H1 (cell line): ENCODE measurements around the gene ASTL. TPM values are rescaled to one million over a fixed set of nuclear protein-coding genes. Genes with fewer than 3 reads are reported as not detected.

Experiments
- CTCF ChIA-PET: fragments of 300-600 bp; sonication (Branson Sonifier 250); formaldehyde crosslinking; loops from one replicate; lab custom pipeline; 2021; ENCODE audit not compliant: partially characterized antibody; lab: Charles Lee
- POLR2A ChIA-PET: fragments of 300-600 bp; sonication (Branson Sonifier 250); formaldehyde crosslinking; loops from one replicate; lab custom pipeline; 2021; ENCODE audit warnings: inconsistent platforms; ENCODE audit not compliant: partially characterized antibody; lab: Charles Lee
- DNase-seq, 2 experiments: peaks; one replicate each; pipeline versions ENCODE4 v3.0.0 to v3.0.0-alpha.2; 2010 to 2022; ENCODE audit warnings: low spot score in 2 of 2, low read depth in 1 of 2, mixed read lengths in 1 of 2
- FAIRE-seq: peaks from 2 replicates; lab custom pipeline; 2011; peaks lifted over from hg19 to GRCh38; lab: Jason Lieb, UNC
- H2AFZ ChIP-seq: 2 replicates; pipeline ENCODE4 v1.8.1; 2012; ENCODE audit warnings: low read length, inconsistent platforms
- H2AK5ac ChIP-seq: 2 replicates; pipeline ENCODE4 v1.6.1; 2013; ENCODE audit warnings: low read depth, low read length
- H2BK120ac ChIP-seq: replicated peaks from 2 replicates; pipeline ENCODE3; 2013; ENCODE audit warnings: low read depth, low read length, inconsistent platforms
- H2BK12ac ChIP-seq: 2 replicates; pipeline ENCODE4 v1.6.1; 2013; ENCODE audit warnings: low read depth, low read length
- H2BK15ac ChIP-seq: 2 replicates; pipeline ENCODE4 v1.6.1; 2013; ENCODE audit warnings: low read length
- H2BK20ac ChIP-seq: 2 replicates; pipeline ENCODE4 v1.6.1; 2013; ENCODE audit warnings: low read length
- H2BK5ac ChIP-seq: 2 replicates; pipeline ENCODE4 v1.6.1; 2013; ENCODE audit warnings: low read depth, low read length
- H3K14ac ChIP-seq: 2 replicates; pipeline ENCODE4 v1.6.1; 2013; ENCODE audit warnings: inconsistent platforms; ENCODE audit not compliant: insufficient read length
- H3K18ac ChIP-seq: 2 replicates; pipeline ENCODE4 v1.6.1; 2013; ENCODE audit warnings: low read length; ENCODE audit errors: extremely low read depth
- H3K23ac ChIP-seq: 2 replicates; pipeline ENCODE4 v1.6.1; 2013; ENCODE audit warnings: inconsistent platforms; ENCODE audit not compliant: insufficient read length
- H3K23me2 ChIP-seq: 2 replicates; pipeline ENCODE4 v1.6.1; 2013; ENCODE audit warnings: low read depth, low read length
- H3K27ac ChIP-seq: 2 replicates; pipeline ENCODE4 v1.6.1; 2011; ENCODE audit warnings: low read depth, low read length, inconsistent platforms
- H3K27me3 ChIP-seq, 4 experiments: replicated peaks in 1 of 4; 1 replicate in 1 of 4; 2 replicates in 3 of 4; pipeline versions ENCODE4 v1.6.1 to v1.8.1; 2011 to 2013; ENCODE audit warnings: low read length in 3 of 4, mild to moderate bottlenecking in 3 of 4, inconsistent platforms in 2 of 4, mixed read lengths in 2 of 4, moderate library complexity in 1 of 4; ENCODE audit not compliant: control insufficient read depth in 3 of 4, insufficient read depth in 3 of 4; ENCODE audit errors: extremely low read depth in 1 of 4
- H3K36me3 ChIP-seq, 4 experiments: 2 replicates each; pipeline versions ENCODE4 v1.6.1 to v1.8.1; 2011 to 2013; ENCODE audit warnings: mild to moderate bottlenecking in 4 of 4, low read length in 3 of 4, moderate library complexity in 2 of 4, control low read depth in 1 of 4, inconsistent platforms in 1 of 4; ENCODE audit not compliant: insufficient read depth in 4 of 4, control insufficient read depth in 2 of 4
- H3K4ac ChIP-seq: replicated peaks from 2 replicates; pipeline ENCODE3; 2013; ENCODE audit warnings: low read length, low read depth, mixed read lengths, inconsistent platforms; ENCODE audit not compliant: insufficient read length
- H3K4me1 ChIP-seq, 4 experiments: replicated peaks in 1 of 4; 1 replicate in 1 of 4; 2 replicates in 3 of 4; pipeline versions ENCODE4 v1.6.1 to v1.8.1; 2011 to 2013; ENCODE audit warnings: low read length in 3 of 4, inconsistent platforms in 2 of 4, mixed read lengths in 1 of 4; ENCODE audit not compliant: insufficient read depth in 4 of 4, control insufficient read depth in 3 of 4
- H3K4me2 ChIP-seq, 2 experiments: 2 replicates each; pipeline versions ENCODE4 v1.6.1 to v1.8.1; 2011 to 2013; ENCODE audit warnings: low read depth in 2 of 2, low read length in 2 of 2, control low read depth in 1 of 2, inconsistent platforms in 1 of 2, mild to moderate bottlenecking in 1 of 2; ENCODE audit not compliant: insufficient read depth in 1 of 2
- H3K4me3 ChIP-seq, 4 experiments: fragments of 200-600, 300-600 bp in 1 of 4; sonication (generic), shearing (Covaris generic), sonication (Bioruptor Twin) in 1 of 4; 2 replicates each; pipeline versions ENCODE4 v1.5.1 to v1.8.1; 2011 to 2016; ENCODE audit warnings: low read length in 4 of 4, low read depth in 3 of 4, control low read depth in 2 of 4, inconsistent platforms in 2 of 4, mild to moderate bottlenecking in 2 of 4, mixed read lengths in 1 of 4, moderate library complexity in 1 of 4; ENCODE audit not compliant: insufficient read depth in 2 of 4; ENCODE audit errors: extremely low read depth in 1 of 4
- H3K56ac ChIP-seq: replicated peaks from 2 replicates; pipeline ENCODE3; 2013; ENCODE audit warnings: low read depth, mild to moderate bottlenecking, mixed read lengths, low read length, inconsistent platforms; ENCODE audit not compliant: insufficient read length
- H3K79me1 ChIP-seq: 2 replicates; pipeline ENCODE4 v1.6.1; 2013; ENCODE audit warnings: low read depth, low read length, control low read depth
- H3K79me2 ChIP-seq, 2 experiments: 2 replicates each; pipeline versions ENCODE4 v1.6.1 to v1.8.1; 2012 to 2013; ENCODE audit warnings: low read length in 2 of 2, mild to moderate bottlenecking in 2 of 2, inconsistent platforms in 1 of 2; ENCODE audit not compliant: insufficient read depth in 2 of 2, control insufficient read depth in 1 of 2
- H3K9ac ChIP-seq, 4 experiments: replicated peaks in 1 of 4; 1 replicate in 1 of 4; 2 replicates in 3 of 4; pipeline versions ENCODE4 v1.6.1 to v1.8.1; 2011 to 2013; ENCODE audit warnings: low read depth in 3 of 4, low read length in 3 of 4, control low read depth in 2 of 4, mild to moderate bottlenecking in 2 of 4, moderate library complexity in 2 of 4, inconsistent platforms in 1 of 4; ENCODE audit errors: extremely low read depth in 1 of 4
- H3K9me3 ChIP-seq, 2 experiments: 2 replicates each; pipeline versions ENCODE4 v1.6.1 to v1.8.1; 2012 to 2013; ENCODE audit warnings: mild to moderate bottlenecking in 2 of 2, moderate library complexity in 2 of 2, control low read depth in 1 of 2, inconsistent platforms in 1 of 2, low read depth in 1 of 2, low read length in 1 of 2, mixed read lengths in 1 of 2; ENCODE audit not compliant: insufficient read depth in 2 of 2
- H4K20me1 ChIP-seq, 2 experiments: replicated peaks in 1 of 2; 2 replicates each; pipeline versions ENCODE3 to v1.8.1; 2011 to 2013; ENCODE audit warnings: inconsistent platforms in 2 of 2, low read length in 2 of 2, mild to moderate bottlenecking in 1 of 2; ENCODE audit not compliant: insufficient read depth in 2 of 2, control insufficient read depth in 1 of 2
- H4K5ac ChIP-seq: 2 replicates; pipeline ENCODE4 v1.6.1; 2013; ENCODE audit warnings: low read length, low read depth, mixed read lengths, inconsistent platforms; ENCODE audit not compliant: insufficient read length
- H4K8ac ChIP-seq: 2 replicates; pipeline ENCODE4 v1.8.0; 2013; ENCODE audit warnings: mild to moderate bottlenecking, moderate library complexity, low read length, inconsistent platforms; ENCODE audit not compliant: insufficient read depth; ENCODE audit errors: extremely low read depth
- H4K91ac ChIP-seq: replicated peaks from 2 replicates; pipeline ENCODE3; 2013; ENCODE audit warnings: low read length, mixed read lengths, inconsistent platforms; ENCODE audit not compliant: insufficient read length
- CHD2 ChIP-seq: IDR thresholded peaks from 2 replicates; pipeline ENCODE4 v1.6.1; 2012; ENCODE audit warnings: low read length, improper control_type of control experiment
- CTCF ChIP-seq, 3 experiments: IDR thresholded peaks; 1 replicate in 2 of 3; 2 replicates in 1 of 3; pipeline versions ENCODE4 v1.5.1 to v1.6.1; 2011; ENCODE audit warnings: low read length in 3 of 3, mild to moderate bottlenecking in 3 of 3, inconsistent platforms in 2 of 3, low read depth in 1 of 3, moderate library complexity in 1 of 3; ENCODE audit not compliant: insufficient read depth in 1 of 3; ENCODE audit errors: control extremely low read depth in 1 of 3
- EGR1 ChIP-seq: IDR thresholded peaks from 2 replicates; pipeline ENCODE4 v1.6.1; 2011; ENCODE audit warnings: low read depth, low read length, borderline replicate concordance
- FOSL1 ChIP-seq: IDR thresholded peaks from 2 replicates; pipeline ENCODE4 v1.6.1; 2011; ENCODE audit warnings: mild to moderate bottlenecking, low read depth, low read length, moderate library complexity; ENCODE audit not compliant: insufficient read depth
- HDAC2 ChIP-seq, 2 experiments: fragments of 300-600 bp in 1 of 2; sonication (generic) in 1 of 2; IDR thresholded peaks; 2 replicates each; pipeline ENCODE4 v1.6.1; 2011 to 2012; ENCODE audit warnings: low read depth in 2 of 2, low read length in 2 of 2, mild to moderate bottlenecking in 2 of 2, moderate library complexity in 2 of 2, borderline replicate concordance in 1 of 2, inconsistent platforms in 1 of 2
- JUN ChIP-seq: IDR thresholded peaks from 2 replicates; pipeline ENCODE4 v1.6.1; 2011; ENCODE audit warnings: low read depth, mild to moderate bottlenecking, improper control_type of control experiment, low read length
- NRF1 ChIP-seq: IDR thresholded peaks from 2 replicates; pipeline ENCODE4 v1.6.1; 2011; ENCODE audit warnings: mild to moderate bottlenecking, low read depth, low read length, improper control_type of control experiment
- RAD21 ChIP-seq, 2 experiments: IDR thresholded peaks in 1 of 2; conservative IDR thresholded peaks in 1 of 2; 2 replicates each; pipeline ENCODE4 v1.6.1; 2011; ENCODE audit warnings: low read depth in 2 of 2, low read length in 2 of 2, improper control_type of control experiment in 1 of 2, inconsistent platforms in 1 of 2, mild to moderate bottlenecking in 1 of 2, moderate library complexity in 1 of 2
- RXRA ChIP-seq: IDR thresholded peaks from 2 replicates; pipeline ENCODE4 v1.6.1; 2011; ENCODE audit warnings: low read depth, mild to moderate bottlenecking, low read length, moderate library complexity; ENCODE audit not compliant: insufficient read depth
- SP1 ChIP-seq: IDR thresholded peaks from 2 replicates; pipeline ENCODE4 v1.6.1; 2011; ENCODE audit warnings: low read depth, low read length
- TCF12 ChIP-seq: IDR thresholded peaks from 2 replicates; pipeline ENCODE4 v1.6.1; 2011; ENCODE audit warnings: low read depth, mild to moderate bottlenecking, low read length
- WGBS, 2 experiments: shearing (Covaris generic) in 1 of 2; methylation state at CpG; one replicate each; pipeline versions ENCODE4 v1.1.6 to v1.1.7; 2013 to 2015; ENCODE audit warnings: low lambda C conversion rate in 2 of 2, mixed read lengths in 2 of 2, inconsistent platforms in 1 of 2, low coverage in 1 of 2, missing lambda C conversion rate in 1 of 2; ENCODE audit not compliant: insufficient replicate concordance in 2 of 2, insufficient coverage in 1 of 2, insufficient read length in 1 of 2; ENCODE audit errors: extremely low coverage in 1 of 2, missing lambda C conversion rate in 1 of 2; 5-methylcytosine and 5-hydroxymethylcytosine counted together
- polyA plus RNA-seq, 7 experiments: library from polyadenylated mRNA; depleted of rRNA in 3 of 7; stranded (reverse) in 5 of 7; unstranded in 2 of 7; fragments of >200 nt in 5 of 7; fragments of 200-250 nt in 2 of 7; gene quantifications; 1 replicate in 5 of 7; 2 replicates in 1 of 7; 4 replicates in 1 of 7; pipeline versions ENCODE4 v1.2.1 to v1.2.3, GENCODE V29; 2011 to 2013; ENCODE audit warnings: missing spikeins in 2 of 7, mixed read lengths in 2 of 7
- total RNA-seq: library from RNA; stranded (reverse); fragmentation: NEBNext Ultra II Directional; extraction: Animal tissue kit (Norgen Biotek cat#: 25700); gene quantifications from 2 replicates; pipeline ENCODE4 v1.2.1, GENCODE V29; 2021

Gene ASTL
- total and polyA plus RNA-seq, 2 of the 8 experiments (the other 6 are each of a cell fraction or from before 2014, with no cell fraction given) = 0.60 to 1.4 TPM

- H3K23ac ChIP-seq = no peak overlapping the region
- no peaks in the 10 kb centered on the region for H3K79me2 ChIP-seq
- H3K4me2 ChIP-seq = no peak overlapping the region
- no peak overlapping the region for H2BK5ac ChIP-seq
- H3K27me3 ChIP-seq = no peaks in the 10 kb centered on the region
- FAIRE-seq (no peak), DNase-seq (no peak)
- no peak overlapping the region for H4K8ac ChIP-seq
- no peak overlapping the region for H2BK120ac ChIP-seq
- H3K4ac ChIP-seq = no peak overlapping the region
- WGBS, 2 experiments = 93% methylated on average over 5 of the region's 5 CpGs; no CpG with 5 or more reads in 1 of the 2 experiments
- no peaks in the 10 kb centered on the region for H3K79me1 ChIP-seq
- H4K91ac ChIP-seq = no peak overlapping the region
- no peak overlapping the region for H3K14ac ChIP-seq
- peaks cover 0 to 7% of the 10 kb centered on the region in 2 experiments for H4K20me1 ChIP-seq
- H3K36me3 ChIP-seq = peaks cover 6 to 26% (median 17%) of the 10 kb centered on the region in 4 experiments; a peak in 6 of 8 replicates
- no peaks in the 10 kb centered on the region for H3K4me1 ChIP-seq
- no peak overlapping the region for H2BK12ac ChIP-seq
- no peak overlapping the region for H3K9ac ChIP-seq
- no peak overlapping the region for H4K5ac ChIP-seq
- no peak overlapping the region for H2AFZ ChIP-seq
- H3K23me2 ChIP-seq = no peaks in the 10 kb centered on the region
- H3K56ac ChIP-seq = no peak overlapping the region
- POLR2A ChIA-PET = interaction anchor here (1.5 kb wide), 1 partner anchor 73 kb away, joined by 5 read pairs; no protein-coding TSS in a partner anchor
- H3K9me3 ChIP-seq = no peaks in the 10 kb centered on the region
- H2BK20ac ChIP-seq = no peak overlapping the region
- H3K18ac ChIP-seq = no peak overlapping the region
- no peak overlapping the region for H3K27ac ChIP-seq
- no peak overlapping the region for H2BK15ac ChIP-seq
- no peak overlapping the region for H3K4me3 ChIP-seq
- CTCF ChIA-PET = interaction anchor here (0.6 to 2.8 kb wide), 5 partner anchors 10 to 159 kb away, joined by 3 to 12 read pairs (median 4); partner anchors contain the start of gene ASTL
- H2AK5ac ChIP-seq = no peak overlapping the region
- no peak for TF ChIP-seq RAD21 (IDR thresholded peaks at IDR 0.05 in 1 of 2, conservative IDR thresholded peaks at IDR 0.05 in 1 of 2; ENCODE audit: low read depth in 2 of 2, low read length in 2 of 2)
- TF ChIP-seq RXRA = no peak
- TF ChIP-seq JUN = no peak
- TF ChIP-seq SP1 = no peak
- TF ChIP-seq EGR1 = no peak
- no peak for TF ChIP-seq FOSL1
- no peak for TF ChIP-seq TCF12
- no peak for TF ChIP-seq CTCF (IDR thresholded peaks at IDR 0.05; ENCODE audit: control extremely low read depth in 1 of 3, insufficient read depth in 1 of 3, low read depth in 1 of 3, low read length in 3 of 3)
- TF ChIP-seq NRF1 = no peak
- TF ChIP-seq HDAC2 (IDR thresholded peaks at IDR 0.05; ENCODE audit: borderline replicate concordance in 1 of 2, low read depth in 2 of 2, low read length in 2 of 2) = no peak
- TF ChIP-seq CHD2 = no peak
Measured at GRCh38 chr2:96181529-96181928, 43.2 kb upstream of the ASTL start.
